Ishikawa (cell line): ENCODE measurements around the gene TMPRSS6.

Source experiments
- CEBPB ChIP-seq: IDR thresholded peaks from 2 replicates; pipeline ENCODE4 v1.6.1; 2012
- CREB1 ChIP-seq: IDR thresholded peaks from 2 replicates; pipeline ENCODE4 v1.6.1; 2012; ENCODE audit warnings: low read depth
- EGR1 ChIP-seq: IDR thresholded peaks from 2 replicates; pipeline ENCODE4 v1.6.1; 2012
- EP300 ChIP-seq: IDR thresholded peaks from 2 replicates; pipeline ENCODE4 v1.6.1; 2012; ENCODE audit warnings: borderline replicate concordance
- FOXM1 ChIP-seq: IDR thresholded peaks from 2 replicates; pipeline ENCODE4 v1.6.1; 2012; ENCODE audit warnings: low read depth, borderline replicate concordance
- MAX ChIP-seq: IDR thresholded peaks from 2 replicates; pipeline ENCODE4 v1.6.1; 2012
- NFIC ChIP-seq: IDR thresholded peaks from 2 replicates; pipeline ENCODE4 v1.6.1; 2012
- RAD21 ChIP-seq: IDR thresholded peaks from 2 replicates; pipeline ENCODE4 v1.6.1; 2012; ENCODE audit warnings: low read depth
- REST ChIP-seq: IDR thresholded peaks from 2 replicates; pipeline ENCODE4 v1.6.1; 2012; ENCODE audit warnings: low read depth, mild to moderate bottlenecking
- TAF1 ChIP-seq: IDR thresholded peaks from 2 replicates; pipeline ENCODE4 v1.6.1; 2012; ENCODE audit warnings: low read depth, mild to moderate bottlenecking
- TCF12 ChIP-seq: IDR thresholded peaks from 2 replicates; pipeline ENCODE4 v1.6.1; 2012; ENCODE audit warnings: low read depth
- TEAD4 ChIP-seq: IDR thresholded peaks from 2 replicates; pipeline ENCODE4 v1.6.1; 2012
- USF1 ChIP-seq: IDR thresholded peaks from 2 replicates; pipeline ENCODE4 v1.6.1; 2012
- YY1 ChIP-seq: IDR thresholded peaks from 2 replicates; pipeline ENCODE4 v1.6.1; 2012; ENCODE audit warnings: low read depth
- ZBTB7A ChIP-seq: IDR thresholded peaks from 2 replicates; pipeline ENCODE4 v1.6.1; 2012; ENCODE audit warnings: low read depth

Gene TMPRSS6

GRCh38 chr22:37150701-37151100 is 41.2 kb upstream of the TMPRSS6 start:
- TF ChIP-seq FOXM1 (no peak), TCF12 (no peak), CEBPB (no peak), CREB1 (no peak), NFIC (no peak), ZBTB7A (no peak), MAX (no peak), TEAD4 (no peak), EP300 (no peak), USF1 (no peak), RAD21 (no peak), REST (no peak), TAF1 (no peak)

- TF ChIP-seq RAD21 (no peak), REST (no peak), EP300 (no peak), NFIC (no peak), YY1 (no peak), EGR1 (no peak), TCF12 (no peak), MAX (no peak), ZBTB7A (no peak), CREB1 (no peak), TAF1 (no peak), CEBPB (no peak), TEAD4 (no peak)
These were observed 39.5 kb upstream of the TMPRSS6 start for GRCh38 chr22:37148742-37149665.

- no peak for TF ChIP-seq YY1
- no peak for TF ChIP-seq CEBPB
- TF ChIP-seq EP300, result no peak
- no peak for TF ChIP-seq TAF1
- no peak for TF ChIP-seq FOXM1
- TF ChIP-seq RAD21, result no peak
- TF ChIP-seq NFIC, result no peak
- TF ChIP-seq USF1, result no peak
- TF ChIP-seq TEAD4, result no peak
- no peak for TF ChIP-seq REST
These were observed 38.6 kb upstream of the TMPRSS6 start for GRCh38 chr22:37148031-37148651.
